Measurements from ENCODE around the gene DLG4. TPM values are rescaled to one million over a fixed set of nuclear protein-coding genes. Genes with fewer than 3 reads are reported as not detected.

DLG4 gene
- total and polyA plus RNA-seq, 9 donors, result 11.0 to 67.7 (median 28.3) TPM

GRCh38 chr17:7262192-7262934, 42.7 kb upstream of the DLG4 start, which contains the start of gene CLDN7:
TSS of gene CLDN7 (minus strand) at chr17:7262478. CDS start at chr17:7262043, 435 bp downstream.
- Histone ChIP-seq H3K4me1 (ENCODE audit: insufficient read depth) (peaks cover 11% of the 10 kb centered on the region), H3K27me3 (peaks cover 7% of the 10 kb centered on the region), H3K9me3 (no peaks in the 10 kb centered on the region), H3K27ac (no peak within 1 kb of the TSS), H3K4me3 (peak within 1 kb of the TSS; percentile 33), H3K36me3 (no peaks in the 10 kb centered on the region)
- 4 to 5% (median 4%) methylated on average over 57 to 64 of the region's 64 CpGs for WGBS, 3 donors
- intact Hi-C loops (cut with DNase I), result no loop called here
- peak in 1 of 5 donors; percentile 23 for DNase-seq
- TF ChIP-seq CTCF (IDR thresholded peaks at IDR 0.05) (no peak), POLR2A (IDR thresholded peaks at IDR 0.05) (no peak), EP300 (IDR thresholded peaks at IDR 0.05) (no peak)

GRCh38 chr17:7261379-7262191, 41.9 kb upstream of the DLG4 start:
- H3K27ac ChIP-seq, result no peak overlapping the region
- no peaks in the 10 kb centered on the region for H3K9me3 ChIP-seq
- no peak for TF ChIP-seq CTCF (IDR thresholded peaks at IDR 0.05)
- no peak for TF ChIP-seq EP300 (IDR thresholded peaks at IDR 0.05)
- no peak for TF ChIP-seq POLR2A (IDR thresholded peaks at IDR 0.05)
- peaks cover 7% of the 10 kb centered on the region for H3K27me3 ChIP-seq
- H3K4me3 ChIP-seq, result peak overlapping the region; percentile 33
- H3K4me1 ChIP-seq (ENCODE audit: insufficient read depth), result peaks cover 11% of the 10 kb centered on the region
- 5 to 7% (median 7%) methylated on average over 40 to 71 of the region's 71 CpGs for WGBS, 3 donors
- intact Hi-C loops (cut with DNase I), result no loop called here
- DNase-seq, result no peak
- no peaks in the 10 kb centered on the region for H3K36me3 ChIP-seq

GRCh38 chr17:7260651-7261378, 41.2 kb upstream of the DLG4 start:
- intact Hi-C loops (cut with DNase I), result no loop called here

More at GRCh38 chr17:7260651-7261378, 41.2 kb upstream of the DLG4 start:
- 4 to 5% (median 5%) methylated on average over 37 to 54 of the region's 54 CpGs for WGBS, 3 donors
- no peaks in the 10 kb centered on the region for H3K36me3 ChIP-seq
- peak overlapping the region; percentile 33 for H3K4me3 ChIP-seq
- H3K9me3 ChIP-seq, result no peaks in the 10 kb centered on the region
- no peak for TF ChIP-seq CTCF (IDR thresholded peaks at IDR 0.05)
- peak in 1 of 5 donors; percentile 29 for DNase-seq
- peaks cover 7% of the 10 kb centered on the region for H3K27me3 ChIP-seq
- H3K4me1 ChIP-seq (ENCODE audit: insufficient read depth), result peaks cover 11% of the 10 kb centered on the region
- H3K27ac ChIP-seq, result no peak overlapping the region

Data from ovary (tissue), 9 donors.